HG03342 (cell line): Measurements from ENCODE around the gene MIP.
"Not testable (repeated sequence)": the region's sequence is repeated elsewhere in the genome, so short reads cannot be mapped to it uniquely, and the experiment has no call there.

Experiments used
- ATAC-seq: cut with Tn5 transposase; IDR thresholded peaks from one replicate; pipeline ENCODE4 v1.9.1; 2021; ENCODE audit warnings: mild to moderate bottlenecking, moderate library complexity; ENCODE audit not compliant: unreplicated experiment

MIP gene

GRCh38 chr12:56411781-56412639 lies 42.4 kb downstream of the MIP start:
- ATAC-seq = no peak

- ATAC-seq = no peak
Measured at GRCh38 chr12:56410768-56411167, 43.7 kb downstream of the MIP start.

- no peak for ATAC-seq
Measured at GRCh38 chr12:56408799-56409417, 45.5 kb downstream of the MIP start.

- not testable (repeated sequence) for ATAC-seq
Measured at GRCh38 chr12:56404227-56404626, 50.2 kb downstream of the MIP start.

GRCh38 chr12:56401612-56402011 lies 52.8 kb downstream of the MIP start:
- ATAC-seq = not testable (repeated sequence)

- not testable (repeated sequence) for ATAC-seq
Measured at GRCh38 chr12:56401125-56401524, 53.3 kb downstream of the MIP start.
